Psoas muscle (tissue), 8 donors: ENCODE measurements around the gene RALA. TPM values are rescaled to one million over a fixed set of nuclear protein-coding genes. Genes with fewer than 3 reads are reported as not detected.
"Not testable (repeated sequence)": the region's sequence is repeated elsewhere in the genome, so short reads cannot be mapped to it uniquely, and the experiment has no call there.

Source experiments
- ATAC-seq, 4 donors: fragments of 200-7000 bp; cut with Tn5 transposase; one replicate each; pipeline ENCODE4 v1.9.1; 2020; ENCODE audit warnings: moderate library complexity in 3 of 4, mild to moderate bottlenecking in 2 of 4
- DNase-seq, 2 donors: peaks; one replicate each; pipeline ENCODE4 v3.0.0-alpha.2; 2020
- H3K27ac ChIP-seq: fragments of 200-600 bp; one replicate; pipeline ENCODE4 v1.8.0; 2022
- H3K27me3 ChIP-seq, 3 donors: fragments of 200-600 bp in 1 of 3; one replicate each; pipeline versions ENCODE4 v1.6.1 to v1.8.0; 2013 to 2022; ENCODE audit warnings: low read length in 2 of 3, mild to moderate bottlenecking in 2 of 3, moderate library complexity in 1 of 3; ENCODE audit not compliant: insufficient read depth in 3 of 3
- H3K36me3 ChIP-seq, 2 donors: fragments of 200-600 bp in 1 of 2; one replicate each; pipeline versions ENCODE4 v1.6.1 to v1.8.0; 2013 to 2022; ENCODE audit warnings: low read depth in 1 of 2, mild to moderate bottlenecking in 1 of 2, moderate library complexity in 1 of 2; ENCODE audit not compliant: insufficient read depth in 1 of 2
- H3K4me1 ChIP-seq: fragments of 200-600 bp; one replicate; pipeline ENCODE4 v1.8.0; 2022
- H3K4me3 ChIP-seq: fragments of 200-600 bp; one replicate; pipeline ENCODE4 v1.8.0; 2022; ENCODE audit warnings: mild to moderate bottlenecking
- H3K9me3 ChIP-seq: fragments of 200-600 bp; one replicate; pipeline ENCODE4 v1.8.0; 2022
- CTCF ChIP-seq: fragments of 200-600 bp; IDR thresholded peaks from one replicate; pipeline ENCODE4 v1.8.0; 2022; ENCODE audit warnings: antibody characterized with exemption
- WGBS, 3 donors: extraction: QIAGEN DNeasy Blood & Tissue Kit; methylation state at CpG; one replicate each; pipeline versions ENCODE4 v1.1.6 to v1.1.7; 2013; 5-methylcytosine and 5-hydroxymethylcytosine counted together
- intact Hi-C, 2 donors: fragments of 100-400 bp; cut with DNase I; formaldehyde crosslinking; loops; one replicate each; pipeline versions ENCODE4 v1.11.0 to v1.14.2; 2022
- polyA plus RNA-seq, 3 donors: library from polyadenylated mRNA; stranded (reverse); fragments of 200-250 nt; gene quantifications; one replicate each; pipeline ENCODE4 v1.2.3, GENCODE V29; 2013
- total RNA-seq, 4 donors: library from RNA; stranded (reverse); fragmentation: NEBNext Ultra II Directional in 2 of 4; extraction: Animal tissue kit (Norgen Biotek cat#: 25700) in 2 of 4; gene quantifications; one replicate each; pipeline versions ENCODE4 v1.2.1 to v1.2.4, GENCODE V29; 2021 to 2023
- donor health status: healthy with polysubstance abuse.
- donor health status: DM: no; HTN: no; CAD: no; lungs with moderate emphysema.
- donor health status: Bipolar disorder and iron deficiency.
- donor health status: healthy.
- donor health status: DM: yes; HTN: yes; CAD: no.
- donor health status: DM: no; HTN: no; CAD: no.
- donor health status: DM: no; HTN: no; CAD: no.
- donor health status: DM: yes; HTN: yes; CAD: no.

The RALA gene
- total and polyA plus RNA-seq, 7 donors: 15.1 to 33.9 (median 17.9) TPM

- Histone ChIP-seq H3K4me1 (peaks cover 6% of the 10 kb centered on the region), H3K27me3 (no peaks in the 10 kb centered on the region), H3K9me3 (no peaks in the 10 kb centered on the region), H3K27ac (no peak overlapping the region), H3K36me3 (no peaks in the 10 kb centered on the region), H3K4me3 (no peak overlapping the region)
- ATAC-seq (no peak), DNase-seq (no peak)
- intact Hi-C loops: no loop called here
- no peak for TF ChIP-seq CTCF
These were observed 39.9 kb downstream of the RALA start for GRCh38 chr7:39663263-39663662.

GRCh38 chr7:39664057-39664456 lies 40.7 kb downstream of the RALA start:
- ATAC-seq (no peak), DNase-seq (no peak)
- Histone ChIP-seq H3K27ac (no peak overlapping the region), H3K36me3 (no peaks in the 10 kb centered on the region), H3K27me3 (no peaks in the 10 kb centered on the region), H3K4me3 (no peak overlapping the region), H3K4me1 (peaks cover 6% of the 10 kb centered on the region), H3K9me3 (no peaks in the 10 kb centered on the region)
- 28 to 41% (median 33%) methylated on average over 1 of the region's 1 CpG for WGBS, 3 donors
- intact Hi-C loops: no loop called here
- no peak for TF ChIP-seq CTCF

- no peaks in the 10 kb centered on the region for H3K27me3 ChIP-seq
- H3K4me3 ChIP-seq: no peak overlapping the region
- intact Hi-C loops: no loop called here
- H3K4me1 ChIP-seq: peaks cover 6% of the 10 kb centered on the region
- no peak overlapping the region for H3K27ac ChIP-seq
- no peak for ATAC-seq
- no peak for TF ChIP-seq CTCF
- H3K9me3 ChIP-seq: no peaks in the 10 kb centered on the region
- no peaks in the 10 kb centered on the region for H3K36me3 ChIP-seq
- no peak for DNase-seq
- WGBS, 3 donors: 74 to 85% (median 75%) methylated on average over 3 of the region's 3 CpGs
These were observed 41.2 kb downstream of the RALA start for GRCh38 chr7:39664585-39664984.

- no peaks in the 10 kb centered on the region for H3K9me3 ChIP-seq
- H3K36me3 ChIP-seq: no peaks in the 10 kb centered on the region
- no peak for DNase-seq
- intact Hi-C loops: no loop called here
- TF ChIP-seq CTCF: no peak
- H3K27me3 ChIP-seq: no peaks in the 10 kb centered on the region
- H3K4me1 ChIP-seq: peaks cover 6% of the 10 kb centered on the region
- ATAC-seq: no peak
- no peak overlapping the region for H3K4me3 ChIP-seq
- 85 to 90% (median 87%) methylated on average over 2 of the region's 2 CpGs for WGBS, 3 donors
- H3K27ac ChIP-seq: no peak overlapping the region
These were observed 43.2 kb downstream of the RALA start for GRCh38 chr7:39666562-39666961.

GRCh38 chr7:39667341-39667923 lies 44.1 kb downstream of the RALA start:
- intact Hi-C loops: no loop called here
- Histone ChIP-seq H3K4me1 (peaks cover 6% of the 10 kb centered on the region), H3K27ac (no peak overlapping the region), H3K27me3 (no peaks in the 10 kb centered on the region), H3K9me3 (no peaks in the 10 kb centered on the region), H3K36me3 (no peaks in the 10 kb centered on the region), H3K4me3 (no peak overlapping the region)
- DNase-seq (no peak), ATAC-seq (peak in 3 of 4 donors; percentile 55 to 67 (median 57))
- whole genome bisulfite sequencing, 3 donors: 46 to 68% (median 62%) methylated on average over 3 of the region's 3 CpGs
- no peak for TF ChIP-seq CTCF

- H3K27me3 ChIP-seq, H3K36me3 ChIP-seq, intact Hi-C loops, ATAC-seq, DNase-seq, H3K9me3 ChIP-seq, H3K4me3 ChIP-seq, H3K27ac ChIP-seq, H3K4me1 ChIP-seq: not testable (repeated sequence)
- WGBS, 3 donors: 91 to 96% (median 92%) methylated on average over 4 of the region's 4 CpGs
These were observed 44.9 kb downstream of the RALA start for GRCh38 chr7:39668280-39668679.
